OCI-LY3 (cell line): Measurements from ENCODE around the gene ECHS1.

Experiments used
- CTCF ChIP-seq: fragments of 200-600, 300-600 bp; sonication (generic); IDR thresholded peaks from 2 replicates; pipeline ENCODE4 v1.5.1; 2014; ENCODE audit warnings: antibody characterized with exemption, low read length, low read depth
- EZH2phosphoT487 ChIP-seq: fragments of 200-600 bp; shearing (Covaris generic); IDR thresholded peaks from 2 replicates; pipeline ENCODE4 v1.6.1; 2018; ENCODE audit warnings: antibody characterized with exemption, mixed run types, low read depth

DNA sequence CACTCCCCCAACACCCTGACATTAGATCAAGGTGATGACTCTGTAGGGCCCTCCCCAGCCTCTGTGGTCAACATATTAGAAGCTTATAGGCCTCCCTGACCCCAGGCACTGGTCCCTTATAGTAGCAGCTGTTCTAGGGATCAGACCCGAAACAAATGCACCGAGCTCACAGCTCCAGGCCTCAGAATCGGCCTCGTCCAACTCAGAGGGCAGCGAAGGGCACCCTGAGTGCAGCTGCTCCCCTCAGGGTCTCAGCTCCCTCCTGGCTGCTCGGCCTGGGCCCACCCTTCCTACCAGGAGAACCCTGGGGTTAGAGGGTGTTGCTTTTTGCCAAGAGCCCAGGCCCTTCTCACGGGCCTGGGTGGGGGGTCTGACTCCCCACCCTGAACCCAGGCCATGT lies 5.0 kb downstream of the ECHS1 start:
- TF ChIP-seq CTCF (no peak), EZH2phosphoT487 (no peak)
